ENCODE measurements around the gene SAXO2. TPM values are rescaled to one million over a fixed set of nuclear protein-coding genes. Genes with fewer than 3 reads are reported as not detected.
A peak's percentile ranks its signal among the peaks of the same experiment; 100 is the strongest.
"Not testable (repeated sequence)": the region's sequence is repeated elsewhere in the genome, so short reads cannot be mapped to it uniquely, and the experiment has no call there.

The SAXO2 gene
- total and polyA plus RNA-seq, 2 of the 8 experiments (the other 6 are each of a cell fraction or from before 2014, with no cell fraction given) = 3.1 TPM

- H4K20me1 ChIP-seq (replicated peaks in 1 of 2; ENCODE audit: control insufficient read depth in 1 of 2, insufficient read depth in 2 of 2, low read length in 2 of 2); H3K9ac ChIP-seq (replicated peaks in 1 of 4; ENCODE audit: extremely low read depth in 1 of 4, low read depth in 3 of 4, low read length in 3 of 4); H3K27ac ChIP-seq (ENCODE audit: low read depth, low read length); H4K91ac ChIP-seq (replicated peaks; ENCODE audit: insufficient read length, low read length); H2BK120ac ChIP-seq (replicated peaks; ENCODE audit: low read depth, low read length); H3K4me1 ChIP-seq (replicated peaks in 1 of 4; ENCODE audit: control insufficient read depth in 3 of 4, insufficient read depth in 4 of 4, low read length in 3 of 4); H3K4ac ChIP-seq (replicated peaks; ENCODE audit: insufficient read length, low read depth, low read length); H2BK20ac ChIP-seq (ENCODE audit: low read length); H3K4me3 ChIP-seq (ENCODE audit: extremely low read depth in 1 of 4, insufficient read depth in 2 of 4, low read depth in 3 of 4, low read length in 4 of 4); H3K23ac ChIP-seq (ENCODE audit: insufficient read length); H2BK5ac ChIP-seq (ENCODE audit: low read depth, low read length); FAIRE-seq; H3K18ac ChIP-seq (ENCODE audit: extremely low read depth, low read length); H3K79me1 ChIP-seq (ENCODE audit: low read depth, low read length); CTCF ChIA-PET (ENCODE audit: partially characterized antibody); H2BK12ac ChIP-seq (ENCODE audit: low read depth, low read length); H2BK15ac ChIP-seq (ENCODE audit: low read length); H3K27me3 ChIP-seq (replicated peaks in 1 of 4; ENCODE audit: control insufficient read depth in 3 of 4, extremely low read depth in 1 of 4, insufficient read depth in 3 of 4, low read length in 3 of 4); H2AK5ac ChIP-seq (ENCODE audit: low read depth, low read length); H3K23me2 ChIP-seq (ENCODE audit: low read depth, low read length); H4K5ac ChIP-seq (ENCODE audit: insufficient read length, low read depth, low read length); H3K56ac ChIP-seq (replicated peaks; ENCODE audit: insufficient read length, low read depth, low read length); H3K79me2 ChIP-seq (ENCODE audit: control insufficient read depth in 1 of 2, insufficient read depth in 2 of 2, low read length in 2 of 2); H3K9me3 ChIP-seq (ENCODE audit: insufficient read depth in 2 of 2, low read depth in 1 of 2, low read length in 1 of 2); H3K36me3 ChIP-seq (ENCODE audit: control insufficient read depth in 2 of 4, insufficient read depth in 4 of 4, low read length in 3 of 4); H4K8ac ChIP-seq (ENCODE audit: extremely low read depth, insufficient read depth, low read length); H2AFZ ChIP-seq (ENCODE audit: low read length); POLR2A ChIA-PET (ENCODE audit: partially characterized antibody); H3K14ac ChIP-seq (ENCODE audit: insufficient read length); H3K4me2 ChIP-seq (ENCODE audit: insufficient read depth in 1 of 2, low read depth in 2 of 2, low read length in 2 of 2): not testable (repeated sequence)
- DNase-seq (ENCODE audit: low read depth in 1 of 2, low spot score in 2 of 2) = peak in 1 of 2 experiments; percentile 29
- no CpG with 5 or more reads among the region's 13 CpGs for WGBS, 2 experiments (ENCODE audit: extremely low coverage in 1 of 2, insufficient coverage in 1 of 2, insufficient read length in 1 of 2, insufficient replicate concordance in 2 of 2, low coverage in 1 of 2, low lambda C conversion rate in 2 of 2, missing lambda C conversion rate in 1 of 2)
- TF ChIP-seq CTCF (IDR thresholded peaks at IDR 0.05; ENCODE audit: control extremely low read depth in 1 of 3, insufficient read depth in 1 of 3, low read depth in 1 of 3, low read length in 3 of 3) = peak in 1 of 3 experiments; percentile 8; a peak in 1 of 4 replicates
- 0 out of 4 replicates have a peak, but pooled peaks of 1 of the 2 experiments have one; percentile 1 for TF ChIP-seq RAD21 (IDR thresholded peaks at IDR 0.05 in 1 of 2, conservative IDR thresholded peaks at IDR 0.05 in 1 of 2; ENCODE audit: low read depth in 2 of 2, low read length in 2 of 2)
These were observed 66.4 kb downstream of the SAXO2 start for GRCh38 chr15:82329039-82329438.
